Tibial nerve (tissue), 4 donors: ENCODE results near the gene LEF1.

Experiments
- EP300 ChIP-seq, 2 donors: sonication (generic); formaldehyde crosslinking; IDR thresholded peaks; one replicate each; pipeline ENCODE4 v1.6.1; 2017; ENCODE audit warnings: antibody characterized with exemption in 2 of 2, mild to moderate bottlenecking in 1 of 2
- POLR2A ChIP-seq, 2 donors: fragments of 450-650 bp; IDR thresholded peaks; one replicate each; pipeline ENCODE4 v1.6.1; 2017; ENCODE audit warnings: antibody characterized with exemption in 2 of 2, mild to moderate bottlenecking in 2 of 2, moderate library complexity in 2 of 2
- TF ChIP-seq, protein P1 (sequence below), 5 experiments: fragments of 200-600 bp in 3 of 5; fragments of 450-650 bp in 2 of 5; sonication (generic) in 3 of 5; IDR thresholded peaks; one replicate each; pipeline ENCODE4 v1.5.1; 2016 to 2019; ENCODE audit warnings: antibody characterized with exemption in 5 of 5, mild to moderate bottlenecking in 3 of 5, moderate library complexity in 2 of 5

- TF ChIP-seq, protein P1, sequence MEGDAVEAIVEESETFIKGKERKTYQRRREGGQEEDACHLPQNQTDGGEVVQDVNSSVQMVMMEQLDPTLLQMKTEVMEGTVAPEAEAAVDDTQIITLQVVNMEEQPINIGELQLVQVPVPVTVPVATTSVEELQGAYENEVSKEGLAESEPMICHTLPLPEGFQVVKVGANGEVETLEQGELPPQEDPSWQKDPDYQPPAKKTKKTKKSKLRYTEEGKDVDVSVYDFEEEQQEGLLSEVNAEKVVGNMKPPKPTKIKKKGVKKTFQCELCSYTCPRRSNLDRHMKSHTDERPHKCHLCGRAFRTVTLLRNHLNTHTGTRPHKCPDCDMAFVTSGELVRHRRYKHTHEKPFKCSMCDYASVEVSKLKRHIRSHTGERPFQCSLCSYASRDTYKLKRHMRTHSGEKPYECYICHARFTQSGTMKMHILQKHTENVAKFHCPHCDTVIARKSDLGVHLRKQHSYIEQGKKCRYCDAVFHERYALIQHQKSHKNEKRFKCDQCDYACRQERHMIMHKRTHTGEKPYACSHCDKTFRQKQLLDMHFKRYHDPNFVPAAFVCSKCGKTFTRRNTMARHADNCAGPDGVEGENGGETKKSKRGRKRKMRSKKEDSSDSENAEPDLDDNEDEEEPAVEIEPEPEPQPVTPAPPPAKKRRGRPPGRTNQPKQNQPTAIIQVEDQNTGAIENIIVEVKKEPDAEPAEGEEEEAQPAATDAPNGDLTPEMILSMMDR (IDR thresholded peaks at IDR 0.05) = no peak
- TF ChIP-seq EP300 (IDR thresholded peaks at IDR 0.05) (no peak), POLR2A (IDR thresholded peaks at IDR 0.05) (no peak)
These were observed 139.0 kb downstream of the LEF1 start for GRCh38 chr4:108029731-108030130.
